ENCODE measurements around the gene ASB13. TPM values are rescaled to one million over a fixed set of nuclear protein-coding genes. Genes with fewer than 3 reads are reported as not detected.
A peak's percentile ranks its signal among the peaks of the same experiment; 100 is the strongest.
"Not testable (repeated sequence)": the region's sequence is repeated elsewhere in the genome, so short reads cannot be mapped to it uniquely, and the experiment has no call there.

Gene ASB13
- total and polyA plus RNA-seq, 7 donors = 13.2 to 52.0 (median 23.5) TPM

DNA sequence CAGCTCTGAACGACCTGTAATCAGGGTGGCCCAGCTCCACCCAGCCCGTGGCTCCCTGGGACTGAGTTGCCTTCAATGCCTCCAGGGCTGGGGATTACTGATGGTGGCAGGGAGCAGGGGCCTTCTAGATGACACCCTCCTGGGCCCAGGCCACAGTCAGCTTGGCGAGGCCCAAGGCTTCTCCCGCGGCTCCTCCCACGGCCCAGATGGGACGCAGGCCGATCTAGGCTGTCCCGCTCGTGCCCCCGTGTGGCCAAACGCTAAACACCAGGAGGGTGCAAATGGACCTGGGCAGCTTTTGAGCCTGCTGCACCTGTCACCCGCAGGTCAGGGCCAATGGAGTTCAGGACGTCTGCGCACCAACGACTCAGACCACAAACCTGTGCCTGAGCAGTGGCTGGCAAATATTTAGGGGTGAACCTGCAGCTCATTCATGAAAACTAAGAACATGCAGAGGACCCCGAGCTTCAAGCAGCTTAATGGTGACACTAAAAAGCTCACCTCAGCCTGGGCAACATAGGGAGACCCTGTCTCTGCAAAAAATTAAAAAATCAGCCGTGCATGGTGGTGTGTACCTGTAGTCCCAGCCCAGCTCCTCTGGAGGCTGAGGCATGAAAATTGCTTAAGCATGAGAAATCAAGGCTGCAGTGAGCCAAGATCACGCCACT lies 43.2 kb downstream of the ASB13 start:
- H3K27ac ChIP-seq = peak overlapping the region in 1 of 4 donors; percentile 38
- intact Hi-C loops (cut with DNase I) = loop anchor here (1.0 to 5.0 kb wide), 3 partner anchors 41 to 181 kb away; no protein-coding TSS in a partner anchor
- peaks cover 0 to 23% (median 18%) of the 10 kb centered on the region in 4 donors for H3K4me1 ChIP-seq
- no peak overlapping the region for H3K4me3 ChIP-seq
- 11 to 18% methylated on average over 19 of the region's 19 CpGs for WGBS, 2 donors
- TF ChIP-seq, protein P1, sequence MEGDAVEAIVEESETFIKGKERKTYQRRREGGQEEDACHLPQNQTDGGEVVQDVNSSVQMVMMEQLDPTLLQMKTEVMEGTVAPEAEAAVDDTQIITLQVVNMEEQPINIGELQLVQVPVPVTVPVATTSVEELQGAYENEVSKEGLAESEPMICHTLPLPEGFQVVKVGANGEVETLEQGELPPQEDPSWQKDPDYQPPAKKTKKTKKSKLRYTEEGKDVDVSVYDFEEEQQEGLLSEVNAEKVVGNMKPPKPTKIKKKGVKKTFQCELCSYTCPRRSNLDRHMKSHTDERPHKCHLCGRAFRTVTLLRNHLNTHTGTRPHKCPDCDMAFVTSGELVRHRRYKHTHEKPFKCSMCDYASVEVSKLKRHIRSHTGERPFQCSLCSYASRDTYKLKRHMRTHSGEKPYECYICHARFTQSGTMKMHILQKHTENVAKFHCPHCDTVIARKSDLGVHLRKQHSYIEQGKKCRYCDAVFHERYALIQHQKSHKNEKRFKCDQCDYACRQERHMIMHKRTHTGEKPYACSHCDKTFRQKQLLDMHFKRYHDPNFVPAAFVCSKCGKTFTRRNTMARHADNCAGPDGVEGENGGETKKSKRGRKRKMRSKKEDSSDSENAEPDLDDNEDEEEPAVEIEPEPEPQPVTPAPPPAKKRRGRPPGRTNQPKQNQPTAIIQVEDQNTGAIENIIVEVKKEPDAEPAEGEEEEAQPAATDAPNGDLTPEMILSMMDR (IDR thresholded peaks at IDR 0.05) = peak; percentile 87 to 97 (median 93)
- TF ChIP-seq POLR2A (IDR thresholded peaks at IDR 0.05) (no peak), POLR2AphosphoS5 (IDR thresholded peaks at IDR 0.05) (peak in 1 of 4 donors; percentile 29)
- H3K27me3 ChIP-seq = no peaks in the 10 kb centered on the region
- no peaks in the 10 kb centered on the region for H3K9me3 ChIP-seq
- no peaks in the 10 kb centered on the region for H3K36me3 ChIP-seq
- DNase-seq = peak; percentile 94

DNA sequence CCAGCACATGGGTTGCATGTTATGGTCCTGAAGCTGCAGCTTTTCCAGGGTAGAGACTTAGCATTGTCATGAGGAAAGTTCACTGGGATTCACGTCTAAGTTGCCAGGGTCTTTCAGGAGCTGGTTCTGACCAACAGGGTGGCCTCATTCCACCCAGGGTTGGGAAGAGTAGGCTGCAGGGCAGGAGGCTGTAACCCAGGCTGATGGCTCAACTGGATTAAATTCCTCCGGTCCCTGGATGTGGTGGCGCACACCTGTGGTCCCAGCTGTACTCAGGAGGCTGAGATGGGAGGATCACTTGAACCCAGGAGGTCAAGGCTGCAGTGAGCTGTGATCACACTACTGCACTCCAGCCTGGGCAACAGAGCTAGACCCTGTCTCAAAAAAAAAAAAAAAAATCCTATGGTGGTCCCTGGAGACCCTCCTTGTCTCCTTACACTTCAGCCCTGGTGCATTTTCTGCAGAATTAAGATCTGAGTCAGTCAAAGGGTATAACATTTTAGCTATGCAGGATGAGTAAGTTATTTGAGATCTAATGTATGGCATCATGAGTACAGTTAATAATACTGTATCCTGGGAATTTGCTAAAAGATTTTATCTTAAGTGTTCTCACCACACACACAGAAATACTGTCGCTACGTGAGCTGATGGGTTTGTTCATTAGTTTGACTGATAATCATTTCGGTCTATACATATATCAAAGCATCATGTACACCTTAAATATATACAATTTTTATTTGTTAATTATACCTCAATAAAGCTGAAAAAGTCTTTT lies 44.0 kb downstream of the ASB13 start:
- WGBS, 2 donors = 92 to 93% methylated on average over 6 of the region's 6 CpGs
- peaks cover 0 to 25% (median 20%) of the 10 kb centered on the region in 4 donors for H3K4me1 ChIP-seq
- no peaks in the 10 kb centered on the region for H3K36me3 ChIP-seq
- H3K27ac ChIP-seq = no peak overlapping the region
- no peaks in the 10 kb centered on the region for H3K27me3 ChIP-seq
- DNase-seq = no peak
- no peak overlapping the region for H3K4me3 ChIP-seq
- intact Hi-C loops (cut with DNase I) = loop anchor here (5.0 kb wide), 2 partner anchors 40 to 75 kb away; no protein-coding TSS in a partner anchor
- TF ChIP-seq POLR2A (IDR thresholded peaks at IDR 0.05) = no peak
- TF ChIP-seq POLR2AphosphoS5 (IDR thresholded peaks at IDR 0.05) = no peak
- TF ChIP-seq, protein P1 (IDR thresholded peaks at IDR 0.05) = no peak
- TF ChIP-seq EP300 (IDR thresholded peaks at IDR 0.05) = no peak
- no peaks in the 10 kb centered on the region for H3K9me3 ChIP-seq

DNA sequence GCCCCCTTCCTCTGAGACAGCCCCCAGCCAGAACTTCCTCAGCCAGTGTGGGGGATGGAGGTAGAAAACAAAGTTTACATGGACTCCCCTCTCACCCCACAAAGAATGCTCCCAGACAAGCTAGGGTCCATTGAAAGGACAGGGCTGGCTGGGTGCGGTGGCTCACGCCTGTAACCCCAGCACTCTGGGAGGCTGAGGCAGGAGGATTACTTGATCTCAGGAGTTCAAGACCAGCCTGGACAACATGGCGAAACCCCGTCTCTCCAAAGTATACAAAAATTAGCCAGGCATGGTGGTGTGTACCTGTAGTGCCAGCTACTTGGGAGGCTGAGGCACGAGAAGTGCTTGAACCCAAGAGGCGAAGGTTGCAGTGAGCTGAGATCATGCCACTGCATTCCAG lies 45.0 kb downstream of the ASB13 start:
- intact Hi-C loops (cut with DNase I) = loop anchor here (5.0 kb wide), 2 partner anchors 39 to 74 kb away; no protein-coding TSS in a partner anchor
- not testable (repeated sequence) for DNase-seq, H3K27ac ChIP-seq, H3K4me3 ChIP-seq, H3K27me3 ChIP-seq, H3K36me3 ChIP-seq, H3K9me3 ChIP-seq
- H3K4me1 ChIP-seq = peaks cover 0 to 35% (median 29%) of the 10 kb centered on the region in 4 donors
- 80 to 90% methylated on average over 6 of the region's 6 CpGs for WGBS, 2 donors

DNA sequence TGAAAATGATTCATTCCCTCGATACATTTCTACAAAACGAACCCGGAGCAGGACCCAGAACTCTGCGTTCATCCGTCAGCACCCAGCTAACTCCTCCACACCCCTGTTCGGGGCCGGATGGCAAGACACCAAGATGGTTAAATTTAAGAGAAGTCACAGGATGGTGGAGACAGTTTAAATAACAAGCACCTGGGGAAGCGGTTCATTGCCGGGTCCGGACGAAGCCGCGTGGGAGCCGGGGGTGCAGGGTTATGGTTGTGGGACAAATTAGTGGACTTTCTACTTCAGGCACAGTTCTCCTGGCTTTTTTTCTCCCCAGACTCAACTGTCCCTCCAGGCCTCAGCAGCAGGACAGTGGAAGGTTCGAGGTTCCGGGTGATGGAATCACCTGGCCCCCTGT lies 45.4 kb downstream of the ASB13 start:
- intact Hi-C loops (cut with DNase I) = loop anchor here (5.0 kb wide), 2 partner anchors 39 to 74 kb away; no protein-coding TSS in a partner anchor
- TF ChIP-seq, protein P1 (IDR thresholded peaks at IDR 0.05) = no peak
- TF ChIP-seq EP300 (IDR thresholded peaks at IDR 0.05) (no peak), POLR2AphosphoS5 (IDR thresholded peaks at IDR 0.05) (no peak)
- Histone ChIP-seq H3K4me3 (no peak overlapping the region), H3K27me3 (no peaks in the 10 kb centered on the region), H3K27ac (no peak overlapping the region), H3K4me1 (peaks cover 0 to 36% (median 31%) of the 10 kb centered on the region in 4 donors), H3K36me3 (no peaks in the 10 kb centered on the region), H3K9me3 (no peaks in the 10 kb centered on the region)
- WGBS, 2 donors = 84 to 90% methylated on average over 16 of the region's 16 CpGs
- no peak for DNase-seq

DNA sequence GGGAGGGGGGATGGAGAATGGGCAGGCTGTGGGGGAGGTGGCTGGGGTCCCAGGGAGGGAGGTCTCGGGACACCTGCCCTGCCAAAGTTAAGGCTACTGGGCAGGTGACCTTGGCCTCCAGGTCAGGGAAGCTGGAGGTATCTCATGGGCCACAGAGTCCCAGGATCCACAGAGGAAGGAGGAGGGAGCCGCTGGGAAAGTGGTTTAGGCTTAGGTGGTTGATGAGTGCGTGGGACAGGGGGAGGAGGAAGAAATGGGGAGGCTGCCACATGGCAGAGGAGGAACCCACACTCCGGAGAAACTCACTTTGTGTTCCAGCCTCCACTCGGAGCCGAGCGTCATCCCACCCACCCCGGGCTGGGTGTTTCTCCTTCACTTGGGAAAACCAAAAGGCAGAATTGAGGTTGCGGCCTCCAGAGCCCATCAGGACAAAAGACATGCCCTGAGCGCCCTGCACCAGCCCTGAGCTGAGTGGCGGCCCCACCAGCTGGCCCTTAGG lies 46.1 kb downstream of the ASB13 start:
- intact Hi-C loops (cut with DNase I) = loop anchor here (5.0 kb wide), 2 partner anchors 38 to 73 kb away; no protein-coding TSS in a partner anchor
- no peak for DNase-seq
- no peak for TF ChIP-seq POLR2AphosphoS5 (IDR thresholded peaks at IDR 0.05)
- TF ChIP-seq, protein P1 (IDR thresholded peaks at IDR 0.05) = no peak
- no peak for TF ChIP-seq POLR2A (IDR thresholded peaks at IDR 0.05)
- no peak for TF ChIP-seq EP300 (IDR thresholded peaks at IDR 0.05)
- Histone ChIP-seq H3K4me1 (peaks cover 0 to 43% (median 38%) of the 10 kb centered on the region in 4 donors), H3K9me3 (no peaks in the 10 kb centered on the region), H3K27ac (peak overlapping the region in 2 of 4 donors; percentile 10 to 18), H3K36me3 (no peaks in the 10 kb centered on the region), H3K27me3 (no peaks in the 10 kb centered on the region), H3K4me3 (no peak overlapping the region)
- 93% methylated on average over 11 of the region's 11 CpGs for WGBS, 2 donors

Measured in sigmoid colon (tissue), 7 donors.